SH-SY5Y (cell line): ENCODE measurements around the gene BCL11A.

ENCODE experiments used
- GATA2 ChIP-seq: IDR thresholded peaks from 2 replicates; pipeline ENCODE4 v1.6.1; 2011; ENCODE audit warnings: mild to moderate bottlenecking, low read depth, low read length
- GATA3 ChIP-seq: IDR thresholded peaks from 2 replicates; pipeline ENCODE4 v1.6.1; 2011; ENCODE audit warnings: low read depth, mild to moderate bottlenecking, low read length, moderate library complexity

- TF ChIP-seq GATA2 (no peak), GATA3 (no peak)
Observed at GRCh38 chr2:60528281-60529020, 25.0 kb downstream of the BCL11A start.
